Measurements from ENCODE around the gene ABCG1.

DNA sequence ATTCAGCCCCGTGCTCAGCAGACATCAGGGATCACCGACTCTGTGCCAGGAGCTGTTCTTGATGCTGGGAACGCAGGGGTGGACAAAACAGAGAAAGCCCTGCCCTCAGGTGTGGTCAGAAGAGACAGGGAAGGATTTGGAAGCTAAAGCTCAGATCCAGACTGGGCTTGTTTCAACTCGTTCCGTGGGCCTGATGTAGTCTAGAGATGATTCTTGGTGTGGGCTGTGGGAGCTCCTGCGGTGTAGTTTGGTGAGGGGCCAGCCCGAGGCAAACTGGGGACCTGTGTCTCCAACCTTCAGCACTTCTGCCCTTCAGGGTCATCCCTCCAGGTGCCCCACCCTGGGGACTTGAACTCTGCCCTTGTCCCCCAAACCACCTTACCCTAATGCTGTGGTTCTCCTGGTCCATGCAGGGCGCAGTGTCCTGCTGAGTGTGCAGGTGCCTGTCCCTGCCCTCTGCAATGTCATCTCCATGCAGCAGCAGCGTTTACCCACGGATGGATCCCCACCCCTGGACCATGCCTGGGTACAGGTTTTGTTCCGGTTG is 17.3 kb upstream of the ABCG1 start:
- TF ChIP-seq, protein P1, sequence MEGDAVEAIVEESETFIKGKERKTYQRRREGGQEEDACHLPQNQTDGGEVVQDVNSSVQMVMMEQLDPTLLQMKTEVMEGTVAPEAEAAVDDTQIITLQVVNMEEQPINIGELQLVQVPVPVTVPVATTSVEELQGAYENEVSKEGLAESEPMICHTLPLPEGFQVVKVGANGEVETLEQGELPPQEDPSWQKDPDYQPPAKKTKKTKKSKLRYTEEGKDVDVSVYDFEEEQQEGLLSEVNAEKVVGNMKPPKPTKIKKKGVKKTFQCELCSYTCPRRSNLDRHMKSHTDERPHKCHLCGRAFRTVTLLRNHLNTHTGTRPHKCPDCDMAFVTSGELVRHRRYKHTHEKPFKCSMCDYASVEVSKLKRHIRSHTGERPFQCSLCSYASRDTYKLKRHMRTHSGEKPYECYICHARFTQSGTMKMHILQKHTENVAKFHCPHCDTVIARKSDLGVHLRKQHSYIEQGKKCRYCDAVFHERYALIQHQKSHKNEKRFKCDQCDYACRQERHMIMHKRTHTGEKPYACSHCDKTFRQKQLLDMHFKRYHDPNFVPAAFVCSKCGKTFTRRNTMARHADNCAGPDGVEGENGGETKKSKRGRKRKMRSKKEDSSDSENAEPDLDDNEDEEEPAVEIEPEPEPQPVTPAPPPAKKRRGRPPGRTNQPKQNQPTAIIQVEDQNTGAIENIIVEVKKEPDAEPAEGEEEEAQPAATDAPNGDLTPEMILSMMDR (conservative IDR thresholded peaks at IDR 0.05; ENCODE audit: low read depth, low read length), result no peak
- no peak for TF ChIP-seq RFX5 (IDR thresholded peaks at IDR 0.05; ENCODE audit: low read depth, low read length)
- TF ChIP-seq POLR2A (IDR thresholded peaks at IDR 0.05; ENCODE audit: low read depth, low read length), result no peak
- TF ChIP-seq, protein P2, sequence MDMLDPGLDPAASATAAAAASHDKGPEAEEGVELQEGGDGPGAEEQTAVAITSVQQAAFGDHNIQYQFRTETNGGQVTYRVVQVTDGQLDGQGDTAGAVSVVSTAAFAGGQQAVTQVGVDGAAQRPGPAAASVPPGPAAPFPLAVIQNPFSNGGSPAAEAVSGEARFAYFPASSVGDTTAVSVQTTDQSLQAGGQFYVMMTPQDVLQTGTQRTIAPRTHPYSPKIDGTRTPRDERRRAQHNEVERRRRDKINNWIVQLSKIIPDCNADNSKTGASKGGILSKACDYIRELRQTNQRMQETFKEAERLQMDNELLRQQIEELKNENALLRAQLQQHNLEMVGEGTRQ (IDR thresholded peaks at IDR 0.05; ENCODE audit: low read depth, low read length), result no peak
